Neural cell (in vitro differentiated cells): ENCODE measurements around the gene LSM14A. TPM values are rescaled to one million over a fixed set of nuclear protein-coding genes. Genes with fewer than 3 reads are reported as not detected.
"Not testable (repeated sequence)": the region's sequence is repeated elsewhere in the genome, so short reads cannot be mapped to it uniquely, and the experiment has no call there.

Experiments used
- H2AFZ ChIP-seq: fragments of 200-600, 300-800 bp; sonication (generic), shearing (Covaris generic); 2 replicates; pipeline ENCODE4 v1.6.0; 2014; ENCODE audit warnings: low read depth, mild to moderate bottlenecking, antibody characterized with exemption, low read length, moderate library complexity
- H3F3A ChIP-seq: fragments of 200-600 bp; shearing (Covaris generic); 2 replicates; pipeline ENCODE4 v1.6.1; 2016; ENCODE audit warnings: mild to moderate bottlenecking, moderate library complexity, mixed read lengths, antibody characterized with exemption, low read length; ENCODE audit not compliant: insufficient read depth, poor library complexity, severe bottlenecking
- H3K27ac ChIP-seq: fragments of 200-600, 300-800 bp; sonication (generic), shearing (Covaris generic); 2 replicates; pipeline ENCODE4 v1.5.1; 2014; ENCODE audit warnings: mild to moderate bottlenecking, low read length, moderate library complexity
- H3K27me3 ChIP-seq: fragments of 300-800, 200-600 bp; sonication (generic), shearing (Covaris generic); 2 replicates; pipeline ENCODE4 v1.6.0; 2014; ENCODE audit warnings: mild to moderate bottlenecking, low read depth, low read length, moderate library complexity; ENCODE audit not compliant: insufficient read depth
- H3K36me3 ChIP-seq: fragments of 300-800, 200-600 bp; sonication (generic), shearing (Covaris generic); 2 replicates; pipeline ENCODE4 v1.5.1; 2014; ENCODE audit warnings: mild to moderate bottlenecking, antibody characterized with exemption, low read length, moderate library complexity; ENCODE audit not compliant: insufficient read depth
- H3K4me2 ChIP-seq: fragments of 300-800, 200-600 bp; sonication (generic), shearing (Covaris generic); 2 replicates; pipeline ENCODE4 v1.6.0; 2014; ENCODE audit warnings: mild to moderate bottlenecking, low read length
- H3K4me3 ChIP-seq: fragments of 300-800, 200-600 bp; sonication (generic), shearing (Covaris generic); 2 replicates; pipeline ENCODE4 v1.5.1; 2014; ENCODE audit warnings: mild to moderate bottlenecking, low read length, moderate library complexity
- H3K79me2 ChIP-seq: fragments of 200-600 bp; shearing (Covaris generic); replicated peaks from 2 replicates; pipeline ENCODE4 v1.6.0; 2014; ENCODE audit warnings: mild to moderate bottlenecking, low read length, moderate library complexity; ENCODE audit not compliant: insufficient read depth
- H3K9ac ChIP-seq: fragments of 300-800, 200-600 bp; sonication (generic), shearing (Covaris generic); 2 replicates; pipeline ENCODE4 v1.6.1; 2016; ENCODE audit warnings: mild to moderate bottlenecking, low read length, mixed read lengths
- H3K9me2 ChIP-seq: fragments of 200-600 bp; shearing (Covaris generic); 2 replicates; pipeline ENCODE4 v1.6.1; 2016; ENCODE audit warnings: mild to moderate bottlenecking, low read length, mixed read lengths; ENCODE audit not compliant: insufficient read depth
- H3K9me3 ChIP-seq: fragments of 200-600, 300-800 bp; sonication (generic), shearing (Covaris generic); 2 replicates; pipeline ENCODE4 v1.6.1; 2016; ENCODE audit warnings: mild to moderate bottlenecking, mixed run types, low read length, moderate library complexity, mixed read lengths
- H4K20me1 ChIP-seq: fragments of 200-600 bp; shearing (Covaris generic); 2 replicates; pipeline ENCODE4 v1.6.1; 2016; ENCODE audit warnings: mild to moderate bottlenecking, mixed run types; ENCODE audit not compliant: insufficient read depth
- EP300 ChIP-seq: fragments of 450-650 bp; conservative IDR thresholded peaks from 2 replicates; pipeline ENCODE4 v1.6.1; 2014; ENCODE audit warnings: antibody characterized with exemption, mild to moderate bottlenecking, moderate library complexity; ENCODE audit not compliant: poor library complexity, severe bottlenecking
- EZH2 ChIP-seq: fragments of 200-600, 300-800 bp; shearing (Covaris generic), sonication (generic); IDR thresholded peaks from 2 replicates; pipeline ENCODE4 v1.6.1; 2014; ENCODE audit warnings: antibody characterized with exemption, low read length, borderline replicate concordance, mild to moderate bottlenecking; ENCODE audit not compliant: insufficient read depth, poor library complexity, severe bottlenecking
- MXI1 ChIP-seq: fragments of 450-650 bp; conservative IDR thresholded peaks from 2 replicates; pipeline ENCODE4 v1.6.1; 2014; ENCODE audit warnings: antibody characterized with exemption, mild to moderate bottlenecking; ENCODE audit not compliant: poor library complexity, severe bottlenecking
- POLR2AphosphoS5 ChIP-seq: IDR thresholded peaks from 2 replicates; pipeline ENCODE4 v1.6.1; 2012
- RAD21 ChIP-seq: fragments of 450-650 bp; conservative IDR thresholded peaks from 2 replicates; pipeline ENCODE4 v1.6.1; 2014; ENCODE audit warnings: antibody characterized with exemption, mild to moderate bottlenecking, moderate library complexity
- SMC3 ChIP-seq: fragments of 450-650 bp; conservative IDR thresholded peaks from 2 replicates; pipeline ENCODE4 v1.6.1; 2014; ENCODE audit warnings: antibody characterized with exemption, mild to moderate bottlenecking, moderate library complexity; ENCODE audit not compliant: poor library complexity
- TAF1 ChIP-seq: IDR thresholded peaks from 2 replicates; pipeline ENCODE4 v1.6.1; 2012; ENCODE audit warnings: low read depth
- polyA plus RNA-seq: library from polyadenylated mRNA; depleted of rRNA; stranded (reverse); fragments of >200 nt; gene quantifications from 2 replicates; pipeline ENCODE4 v1.2.3, GENCODE V29; 2014
- TF ChIP-seq, protein P1 (sequence below): fragments of 450-650 bp; IDR thresholded peaks from 2 replicates; pipeline ENCODE4 v1.5.1; 2014; ENCODE audit warnings: antibody characterized with exemption, mild to moderate bottlenecking, moderate library complexity; ENCODE audit not compliant: poor library complexity, severe bottlenecking
- TF ChIP-seq, protein P2 (sequence below): IDR thresholded peaks from 2 replicates; pipeline ENCODE4 v1.6.1; 2012; ENCODE audit warnings: borderline replicate concordance

The LSM14A gene
- polyA plus RNA-seq, 1 donor from 2014 or later: 104 TPM

DNA sequence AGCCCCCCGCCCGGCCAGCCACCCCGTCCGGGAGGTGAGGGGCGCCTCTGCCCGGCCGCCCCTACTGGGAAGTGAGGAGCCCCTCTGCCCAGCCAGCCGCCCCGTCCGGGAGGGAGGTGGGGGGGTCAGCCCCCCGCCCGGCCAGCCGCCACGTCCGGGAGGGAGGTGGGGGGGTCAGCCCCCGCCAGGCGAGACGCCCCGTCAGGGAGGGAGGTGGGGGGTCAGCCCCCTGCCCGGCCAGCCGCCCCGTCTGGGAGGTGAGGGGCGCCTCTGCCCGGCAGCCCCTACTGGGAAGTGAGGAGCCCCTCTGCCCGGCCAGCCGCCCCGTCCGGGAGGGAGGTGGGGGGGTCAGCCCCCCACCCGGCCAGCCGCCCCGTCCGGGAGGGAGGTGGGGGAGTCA is 39.6 kb upstream of the LSM14A start:
- not testable (repeated sequence) for H3K9ac ChIP-seq, H3K4me3 ChIP-seq, H3K9me2 ChIP-seq

DNA sequence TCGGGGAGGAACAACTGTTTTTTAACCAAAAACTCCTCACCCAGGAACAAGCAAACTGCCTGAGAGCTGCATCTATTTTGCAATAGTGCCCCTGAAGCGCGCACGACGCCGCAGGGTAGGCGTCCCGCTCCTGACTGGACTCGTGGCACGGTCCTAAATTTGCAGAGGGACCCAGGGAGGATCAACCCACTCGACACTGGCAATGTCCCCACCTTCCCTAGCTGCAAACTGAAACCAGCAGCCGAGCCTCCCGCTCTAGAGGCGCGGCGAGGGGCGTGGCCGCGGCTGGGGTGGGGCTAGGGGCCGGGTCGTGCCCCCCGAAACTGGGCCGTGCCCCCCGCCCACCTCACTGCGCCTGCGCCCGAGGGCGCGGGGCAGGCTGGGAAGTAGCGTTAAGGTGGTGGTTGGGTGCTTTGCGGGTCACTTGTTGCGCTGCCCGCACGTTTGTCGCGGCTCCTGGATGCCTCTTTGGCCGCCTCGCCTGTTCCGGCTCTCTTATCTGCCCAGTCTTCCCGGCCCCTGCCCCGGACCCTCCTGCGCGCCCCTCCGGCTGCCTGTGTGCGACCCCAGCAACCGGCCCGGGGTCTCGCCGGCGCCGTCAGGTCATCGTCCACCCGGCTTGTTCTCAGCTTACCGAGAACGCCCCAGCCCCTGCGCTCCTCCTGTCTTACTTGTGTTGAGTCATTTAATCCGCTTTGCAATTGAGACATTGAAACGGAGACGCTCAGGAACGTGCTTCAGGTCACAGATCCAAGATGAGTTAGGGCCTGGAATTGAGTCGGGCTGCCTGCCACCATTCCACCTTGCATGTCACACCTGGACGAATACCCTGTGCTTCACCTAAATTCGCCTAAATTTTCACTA is 37.9 kb upstream of the LSM14A start:
- no peaks in the 10 kb centered on the region for H3K27me3 ChIP-seq
- peak overlapping the region; percentile 58 for H3K4me2 ChIP-seq
- TF ChIP-seq SMC3: no peak
- TF ChIP-seq MXI1: peak; percentile 30
- peak; percentile 35 for TF ChIP-seq POLR2AphosphoS5
- peak overlapping the region; percentile 76 for H3K4me3 ChIP-seq
- H3K9me2 ChIP-seq: no peaks in the 10 kb centered on the region
- H3K27ac ChIP-seq: no peak overlapping the region
- H4K20me1 ChIP-seq: no peaks in the 10 kb centered on the region
- peak overlapping the region; percentile 64 for H3K9ac ChIP-seq
- H2AFZ ChIP-seq: peak overlapping the region; percentile 87
- H3K9me3 ChIP-seq: no peaks in the 10 kb centered on the region
- no peaks in the 10 kb centered on the region for H3K36me3 ChIP-seq
- H3F3A ChIP-seq: no peaks in the 10 kb centered on the region
- H3K79me2 ChIP-seq: no peaks in the 10 kb centered on the region

More for the DNA sequence above, 39.6 kb upstream of the LSM14A start:
- not testable (repeated sequence) for H3K9me3 ChIP-seq, H3K4me2 ChIP-seq, H4K20me1 ChIP-seq, H3K27ac ChIP-seq, H3K79me2 ChIP-seq, H3K27me3 ChIP-seq, H3K36me3 ChIP-seq, H2AFZ ChIP-seq, H3F3A ChIP-seq

DNA sequence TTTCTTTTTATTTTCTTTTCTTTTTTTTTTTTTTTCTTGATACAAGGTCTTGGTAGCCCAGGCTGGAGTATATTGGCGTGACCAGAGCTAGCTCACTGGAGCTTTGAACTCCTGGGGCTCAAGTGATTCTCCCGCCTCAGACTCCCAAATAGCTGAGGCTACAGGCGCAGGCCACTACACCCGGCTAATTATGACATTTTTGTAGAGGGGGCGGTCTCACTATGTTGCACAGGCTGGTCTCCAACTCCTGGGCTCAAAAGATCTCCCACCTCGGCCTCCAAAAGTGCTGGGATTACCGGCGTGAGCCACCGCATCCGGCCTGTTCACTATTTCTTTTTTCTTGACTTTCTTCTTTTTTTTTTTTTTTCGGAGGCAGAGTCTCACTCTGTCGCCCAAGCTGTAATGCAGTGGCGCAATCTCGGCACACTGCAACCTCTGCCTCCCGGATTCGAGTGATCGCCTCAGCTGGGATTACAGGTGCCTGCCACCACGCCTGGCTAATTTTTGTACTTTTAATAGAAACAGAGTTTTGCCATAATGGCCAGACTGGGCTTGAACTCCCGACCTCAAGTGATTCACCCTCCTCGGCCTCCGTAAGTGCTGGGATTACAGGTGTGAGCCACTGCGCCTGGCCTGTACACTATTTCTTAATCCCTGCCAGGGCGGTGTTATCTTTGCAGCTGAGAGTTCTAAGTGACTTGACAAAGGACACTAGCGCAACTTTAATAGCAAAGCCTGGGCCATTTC is 37.1 kb upstream of the LSM14A start:
- Histone ChIP-seq H3F3A (no peaks in the 10 kb centered on the region), H3K4me3 (peak overlapping the region; percentile 76), H2AFZ (peak overlapping the region; percentile 87), H3K9me2 (no peaks in the 10 kb centered on the region), H3K27me3 (no peaks in the 10 kb centered on the region), H4K20me1 (no peaks in the 10 kb centered on the region), H3K79me2 (no peaks in the 10 kb centered on the region), H3K27ac (no peak overlapping the region), H3K9ac (peak overlapping the region; percentile 64), H3K4me2 (peak overlapping the region; percentile 58), H3K9me3 (no peaks in the 10 kb centered on the region), H3K36me3 (no peaks in the 10 kb centered on the region)
- TF ChIP-seq POLR2AphosphoS5 (no peak), RAD21 (no peak), MXI1 (no peak), SMC3 (no peak), EZH2 (no peak), TAF1 (no peak), EP300 (no peak)
- TF ChIP-seq, protein P1, sequence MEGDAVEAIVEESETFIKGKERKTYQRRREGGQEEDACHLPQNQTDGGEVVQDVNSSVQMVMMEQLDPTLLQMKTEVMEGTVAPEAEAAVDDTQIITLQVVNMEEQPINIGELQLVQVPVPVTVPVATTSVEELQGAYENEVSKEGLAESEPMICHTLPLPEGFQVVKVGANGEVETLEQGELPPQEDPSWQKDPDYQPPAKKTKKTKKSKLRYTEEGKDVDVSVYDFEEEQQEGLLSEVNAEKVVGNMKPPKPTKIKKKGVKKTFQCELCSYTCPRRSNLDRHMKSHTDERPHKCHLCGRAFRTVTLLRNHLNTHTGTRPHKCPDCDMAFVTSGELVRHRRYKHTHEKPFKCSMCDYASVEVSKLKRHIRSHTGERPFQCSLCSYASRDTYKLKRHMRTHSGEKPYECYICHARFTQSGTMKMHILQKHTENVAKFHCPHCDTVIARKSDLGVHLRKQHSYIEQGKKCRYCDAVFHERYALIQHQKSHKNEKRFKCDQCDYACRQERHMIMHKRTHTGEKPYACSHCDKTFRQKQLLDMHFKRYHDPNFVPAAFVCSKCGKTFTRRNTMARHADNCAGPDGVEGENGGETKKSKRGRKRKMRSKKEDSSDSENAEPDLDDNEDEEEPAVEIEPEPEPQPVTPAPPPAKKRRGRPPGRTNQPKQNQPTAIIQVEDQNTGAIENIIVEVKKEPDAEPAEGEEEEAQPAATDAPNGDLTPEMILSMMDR: no peak
- TF ChIP-seq, protein P2, sequence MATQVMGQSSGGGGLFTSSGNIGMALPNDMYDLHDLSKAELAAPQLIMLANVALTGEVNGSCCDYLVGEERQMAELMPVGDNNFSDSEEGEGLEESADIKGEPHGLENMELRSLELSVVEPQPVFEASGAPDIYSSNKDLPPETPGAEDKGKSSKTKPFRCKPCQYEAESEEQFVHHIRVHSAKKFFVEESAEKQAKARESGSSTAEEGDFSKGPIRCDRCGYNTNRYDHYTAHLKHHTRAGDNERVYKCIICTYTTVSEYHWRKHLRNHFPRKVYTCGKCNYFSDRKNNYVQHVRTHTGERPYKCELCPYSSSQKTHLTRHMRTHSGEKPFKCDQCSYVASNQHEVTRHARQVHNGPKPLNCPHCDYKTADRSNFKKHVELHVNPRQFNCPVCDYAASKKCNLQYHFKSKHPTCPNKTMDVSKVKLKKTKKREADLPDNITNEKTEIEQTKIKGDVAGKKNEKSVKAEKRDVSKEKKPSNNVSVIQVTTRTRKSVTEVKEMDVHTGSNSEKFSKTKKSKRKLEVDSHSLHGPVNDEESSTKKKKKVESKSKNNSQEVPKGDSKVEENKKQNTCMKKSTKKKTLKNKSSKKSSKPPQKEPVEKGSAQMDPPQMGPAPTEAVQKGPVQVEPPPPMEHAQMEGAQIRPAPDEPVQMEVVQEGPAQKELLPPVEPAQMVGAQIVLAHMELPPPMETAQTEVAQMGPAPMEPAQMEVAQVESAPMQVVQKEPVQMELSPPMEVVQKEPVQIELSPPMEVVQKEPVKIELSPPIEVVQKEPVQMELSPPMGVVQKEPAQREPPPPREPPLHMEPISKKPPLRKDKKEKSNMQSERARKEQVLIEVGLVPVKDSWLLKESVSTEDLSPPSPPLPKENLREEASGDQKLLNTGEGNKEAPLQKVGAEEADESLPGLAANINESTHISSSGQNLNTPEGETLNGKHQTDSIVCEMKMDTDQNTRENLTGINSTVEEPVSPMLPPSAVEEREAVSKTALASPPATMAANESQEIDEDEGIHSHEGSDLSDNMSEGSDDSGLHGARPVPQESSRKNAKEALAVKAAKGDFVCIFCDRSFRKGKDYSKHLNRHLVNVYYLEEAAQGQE: no peak
